ENCODE measurements around the gene TEF.

The TEF gene

DNA sequence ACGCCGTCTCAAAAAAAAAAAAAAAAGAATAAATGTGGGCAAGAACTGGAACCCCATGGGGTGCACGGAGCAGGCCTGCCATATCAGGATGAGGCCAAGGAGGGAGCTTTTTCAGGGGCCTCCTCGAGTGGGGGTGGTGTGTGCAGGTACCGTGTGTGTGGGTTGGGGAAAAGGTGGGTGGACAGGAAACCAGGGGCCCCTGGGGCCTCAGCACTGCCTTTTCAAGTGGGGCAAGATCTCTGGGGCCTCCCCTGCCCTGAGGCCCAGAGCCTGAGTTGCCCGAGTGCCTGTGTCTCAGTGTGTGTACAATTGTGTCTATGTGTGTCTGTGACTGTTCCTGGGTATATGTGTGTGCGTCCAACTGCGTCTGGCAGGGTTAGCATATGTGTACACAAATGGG, 23.8 kb downstream of the TEF start:
- Histone ChIP-seq H3K4me3 (ENCODE audit: low read length) (no peak overlapping the region), H3K79me2 (ENCODE audit: low read length) (no peaks in the 10 kb centered on the region), H3K4me2 (ENCODE audit: low read depth, low read length) (no peak overlapping the region), H3K36me3 (replicated peaks; ENCODE audit: insufficient read depth, low read length) (no peaks in the 10 kb centered on the region), H2AFZ (ENCODE audit: low read length) (no peak overlapping the region), H3F3A (ENCODE audit: insufficient read depth, low read length) (0 out of 2 replicates have a peak, but pooled peaks cover 3% of the 10 kb centered on the region), H3K9me3 (replicated peaks; ENCODE audit: insufficient read depth, low read length) (no peaks in the 10 kb centered on the region), H3K9me2 (replicated peaks; ENCODE audit: insufficient read depth, low read length) (no peaks in the 10 kb centered on the region), H4K20me1 (ENCODE audit: insufficient read depth, low read length) (no peaks in the 10 kb centered on the region), H3K27ac (ENCODE audit: low read length) (no peak overlapping the region), H3K4me1 (ENCODE audit: low read length) (0 out of 2 replicates have a peak, but pooled peaks cover 2% of the 10 kb centered on the region), H3K27me3 (replicated peaks; ENCODE audit: insufficient read depth, low read length) (no peaks in the 10 kb centered on the region), H3K9ac (ENCODE audit: low read length) (no peak overlapping the region)
- TF ChIP-seq EZH2 (optimal IDR thresholded peaks at IDR 0.05; ENCODE audit: low read depth, low read length) = no peak
- TF ChIP-seq EZH2phosphoT487 (IDR thresholded peaks at IDR 0.05; ENCODE audit: low read length) = no peak
- no peak for TF ChIP-seq CTCF (IDR thresholded peaks at IDR 0.05; ENCODE audit: low read length)
- no peak for DNase-seq

- Histone ChIP-seq H3K9ac (ENCODE audit: low read length) (no peak overlapping the region), H3K9me2 (replicated peaks; ENCODE audit: insufficient read depth, low read length) (no peaks in the 10 kb centered on the region), H3K27me3 (replicated peaks; ENCODE audit: insufficient read depth, low read length) (no peaks in the 10 kb centered on the region), H3K36me3 (replicated peaks; ENCODE audit: insufficient read depth, low read length) (no peaks in the 10 kb centered on the region), H3K4me1 (ENCODE audit: low read length) (0 out of 2 replicates have a peak, but pooled peaks cover 2% of the 10 kb centered on the region), H4K20me1 (ENCODE audit: insufficient read depth, low read length) (no peaks in the 10 kb centered on the region), H3K4me3 (ENCODE audit: low read length) (no peak overlapping the region), H2AFZ (ENCODE audit: low read length) (no peak overlapping the region), H3K9me3 (replicated peaks; ENCODE audit: insufficient read depth, low read length) (no peaks in the 10 kb centered on the region), H3K27ac (ENCODE audit: low read length) (no peak overlapping the region), H3K79me2 (ENCODE audit: low read length) (no peaks in the 10 kb centered on the region), H3K4me2 (ENCODE audit: low read depth, low read length) (no peak overlapping the region), H3F3A (ENCODE audit: insufficient read depth, low read length) (0 out of 2 replicates have a peak, but pooled peaks cover 3% of the 10 kb centered on the region)
- no peak for DNase-seq
- TF ChIP-seq EZH2phosphoT487 (IDR thresholded peaks at IDR 0.05; ENCODE audit: low read length) = no peak
- no peak for TF ChIP-seq CTCF (IDR thresholded peaks at IDR 0.05; ENCODE audit: low read length)
- no peak for TF ChIP-seq EZH2 (optimal IDR thresholded peaks at IDR 0.05; ENCODE audit: low read depth, low read length)
Observed at GRCh38 chr22:41406410-41406809, 24.7 kb downstream of the TEF start.

DNA sequence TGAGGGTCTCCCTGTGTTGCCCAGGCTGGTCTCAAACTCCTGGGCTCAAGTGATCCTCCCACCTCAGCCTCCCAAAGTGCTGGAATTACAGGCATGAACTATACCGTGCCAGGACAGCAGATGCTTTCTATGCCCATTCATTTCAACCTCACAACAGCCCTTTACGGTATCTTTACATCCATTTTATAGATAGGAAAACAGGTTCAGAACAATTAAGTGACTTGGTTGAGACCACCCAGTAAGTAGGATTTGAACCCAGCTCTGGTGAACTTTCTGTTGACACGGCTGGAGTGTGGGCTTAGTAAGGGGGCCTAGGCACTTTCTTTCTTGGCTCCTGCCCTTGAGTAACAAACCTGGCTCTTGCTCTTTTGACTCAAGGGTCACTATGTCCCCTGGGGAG, 25.7 kb downstream of the TEF start:
- Histone ChIP-seq H2AFZ (ENCODE audit: low read length) (no peak overlapping the region), H3K4me2 (ENCODE audit: low read depth, low read length) (no peak overlapping the region), H3K27me3 (replicated peaks; ENCODE audit: insufficient read depth, low read length) (no peaks in the 10 kb centered on the region), H3K9me3 (replicated peaks; ENCODE audit: insufficient read depth, low read length) (no peaks in the 10 kb centered on the region), H3K4me1 (ENCODE audit: low read length) (peaks cover 4% of the 10 kb centered on the region), H3F3A (ENCODE audit: insufficient read depth, low read length) (peaks cover 5% of the 10 kb centered on the region; the same call in 1 of the 2 replicates), H3K4me3 (ENCODE audit: low read length) (no peak overlapping the region), H3K79me2 (ENCODE audit: low read length) (peaks cover 1% of the 10 kb centered on the region), H3K36me3 (replicated peaks; ENCODE audit: insufficient read depth, low read length) (no peaks in the 10 kb centered on the region), H3K9me2 (replicated peaks; ENCODE audit: insufficient read depth, low read length) (no peaks in the 10 kb centered on the region), H3K9ac (ENCODE audit: low read length) (no peak overlapping the region), H3K27ac (ENCODE audit: low read length) (no peak overlapping the region), H4K20me1 (ENCODE audit: insufficient read depth, low read length) (no peaks in the 10 kb centered on the region)
- no peak for DNase-seq
- TF ChIP-seq EZH2 (optimal IDR thresholded peaks at IDR 0.05; ENCODE audit: low read depth, low read length) = no peak
- TF ChIP-seq EZH2phosphoT487 (IDR thresholded peaks at IDR 0.05; ENCODE audit: low read length) = no peak
- TF ChIP-seq CTCF (IDR thresholded peaks at IDR 0.05; ENCODE audit: low read length) = no peak

All from MM.1S (cell line).